GM21529 (cell line): Measurements from ENCODE around the gene NEBL.

Experiments
- ATAC-seq: cut with Tn5 transposase; IDR thresholded peaks from one replicate; pipeline ENCODE4 v1.9.1; 2021; ENCODE audit not compliant: unreplicated experiment

The NEBL gene

GRCh38 chr10:20795391-20795790, 101.7 kb downstream of the NEBL start:
- ATAC-seq = no peak

DNA sequence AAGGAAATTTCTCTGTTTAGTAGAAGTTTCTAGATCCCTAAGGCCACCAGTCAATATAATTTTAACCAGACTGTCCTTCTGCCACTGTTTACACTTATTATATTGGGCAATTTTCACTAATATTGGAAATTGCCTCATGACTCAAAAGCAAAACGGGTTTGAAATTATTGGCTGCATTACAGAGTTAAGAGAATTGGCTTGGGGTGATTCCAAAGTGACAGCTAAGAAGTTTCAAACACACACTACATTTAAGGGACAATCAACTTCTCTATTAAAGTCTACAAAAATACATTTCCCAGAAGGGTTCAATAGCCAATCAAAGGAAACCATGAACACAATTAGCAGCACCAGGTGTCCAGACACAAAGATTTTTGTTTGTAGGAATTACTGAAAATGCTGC, 111.9 kb downstream of the NEBL start:
- no peak for ATAC-seq

DNA sequence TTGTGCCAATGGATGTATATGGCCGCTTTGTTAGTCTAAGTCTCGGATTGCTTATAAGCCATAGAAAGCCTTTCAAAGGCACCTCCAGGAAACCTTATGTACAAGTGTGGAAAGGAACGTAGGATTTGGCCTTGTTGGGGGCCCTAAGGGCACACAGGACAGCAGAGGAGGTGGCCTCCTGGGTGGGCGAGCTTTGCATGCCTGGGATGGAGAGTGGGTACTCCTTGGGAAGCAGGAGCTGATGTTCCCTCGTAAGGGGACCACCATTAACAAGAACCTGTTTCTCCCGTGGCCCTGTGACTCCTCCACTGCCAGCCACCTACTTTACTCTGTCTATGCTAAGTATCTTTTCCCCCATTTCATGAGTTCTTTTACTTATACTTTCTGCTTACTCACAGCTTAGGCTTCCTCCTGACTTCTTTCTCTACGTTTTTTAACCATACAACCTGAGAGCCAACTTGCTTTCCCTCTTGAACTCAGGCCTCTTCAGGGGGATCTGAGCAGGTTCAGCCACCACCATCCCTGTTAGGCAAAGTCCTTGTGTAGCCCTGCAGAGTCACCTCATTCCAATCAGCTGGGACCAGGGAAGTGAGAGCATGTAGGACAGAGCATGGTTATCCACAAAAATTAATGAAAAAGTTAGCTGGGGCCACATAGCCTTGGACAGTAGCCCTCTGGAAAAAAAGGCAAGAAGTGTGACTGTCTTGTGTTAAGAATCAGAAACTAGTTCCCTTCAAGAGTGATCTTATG, 118.9 kb downstream of the NEBL start:
- no peak for ATAC-seq

DNA sequence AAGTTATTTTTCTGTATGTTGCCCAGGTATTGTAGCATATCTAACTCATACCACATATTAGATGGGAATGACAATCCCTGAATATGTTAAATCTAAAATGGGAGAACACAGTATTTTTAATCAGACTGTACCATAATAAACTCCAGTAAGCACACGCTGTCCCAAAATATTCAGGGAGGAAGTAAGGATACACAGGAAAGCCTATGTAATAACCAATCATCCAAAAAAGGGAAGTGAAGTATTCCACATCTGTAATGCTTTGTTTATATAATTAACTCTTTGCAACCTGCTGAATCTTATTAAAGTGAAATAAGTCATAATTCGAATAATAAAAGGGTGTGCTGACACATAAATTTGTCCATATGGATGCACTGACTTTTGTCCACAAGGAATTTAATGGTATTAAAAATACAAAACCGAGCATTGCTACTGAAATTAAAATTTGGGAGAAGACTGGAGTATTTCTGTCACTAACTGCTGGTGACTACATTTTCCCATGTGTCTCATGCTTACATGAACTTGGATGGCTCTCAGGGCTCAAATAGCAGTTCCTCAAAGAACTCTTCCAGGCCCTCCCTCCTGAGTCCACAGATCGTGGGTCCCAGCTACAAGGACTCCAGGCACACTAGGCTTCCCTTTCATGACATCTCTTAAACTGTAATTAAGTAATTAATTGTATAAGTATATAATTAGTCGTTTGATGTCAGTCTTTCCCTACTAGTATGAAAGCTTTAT, 120.6 kb downstream of the NEBL start:
- no peak for ATAC-seq

DNA sequence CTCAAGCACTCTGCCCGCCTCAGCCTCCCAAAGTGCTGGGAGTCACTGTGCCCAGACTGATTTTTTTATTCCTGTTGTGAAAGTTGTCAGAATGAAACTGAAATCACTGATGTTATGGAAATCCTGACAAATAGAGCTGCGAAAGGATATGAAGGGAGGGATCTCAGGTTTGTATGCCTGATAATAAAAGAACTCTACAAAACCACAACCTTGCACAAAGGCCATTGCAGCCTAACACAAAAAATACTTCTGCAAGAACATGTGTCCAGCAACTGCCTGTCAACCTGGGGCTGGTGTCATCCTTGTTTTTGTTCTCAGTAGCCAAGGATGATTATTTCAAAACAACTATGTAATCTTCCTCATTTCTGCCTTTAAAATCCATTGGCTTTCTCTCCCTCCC, 126.1 kb downstream of the NEBL start:
- no peak for ATAC-seq

GRCh38 chr10:20769481-20769880, 127.6 kb downstream of the NEBL start:
- no peak for ATAC-seq

DNA sequence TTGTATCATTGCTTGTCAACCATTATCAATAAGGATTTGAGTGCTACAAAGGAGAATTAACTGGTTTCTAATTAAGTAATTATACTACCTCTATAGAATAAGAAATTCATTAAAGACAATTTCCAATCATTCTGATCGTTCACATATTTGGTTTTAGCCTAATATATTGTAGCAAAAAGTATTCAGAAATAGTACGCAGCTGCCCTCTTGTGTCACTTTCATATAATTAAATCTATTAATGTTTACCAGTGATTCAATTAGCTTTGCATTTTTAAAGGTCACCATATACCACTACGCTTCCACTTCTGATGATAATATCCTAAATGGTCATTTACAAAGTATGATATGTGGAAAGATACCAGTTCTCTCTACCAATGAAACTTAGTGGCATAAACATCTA, 128.3 kb downstream of the NEBL start:
- no peak for ATAC-seq

- ATAC-seq = no peak
Observed at GRCh38 chr10:20767028-20767427, 130.1 kb downstream of the NEBL start.

- no peak for ATAC-seq
Observed at GRCh38 chr10:20765066-20765465, 132.0 kb downstream of the NEBL start.

GRCh38 chr10:20760460-20760859, 136.7 kb downstream of the NEBL start:
- ATAC-seq = no peak

DNA sequence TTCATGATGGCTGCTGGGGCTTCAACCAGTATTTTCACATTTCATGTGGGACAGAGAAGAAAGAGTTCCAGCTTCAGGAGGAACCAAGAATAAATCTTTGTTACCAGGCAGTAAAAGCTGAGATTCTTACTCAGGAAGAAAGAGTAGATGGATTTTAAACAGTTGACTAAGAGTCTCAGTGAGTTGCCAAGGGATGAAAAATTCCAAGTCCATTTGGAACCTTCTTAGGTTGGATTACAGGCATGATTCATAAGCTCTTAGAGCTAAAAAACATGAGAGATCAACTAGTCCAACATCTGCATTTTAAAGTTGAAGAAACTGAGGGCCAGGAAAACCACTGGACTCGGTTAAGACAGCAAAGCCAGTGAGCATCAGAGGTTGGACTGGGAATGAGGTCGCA, 148.6 kb downstream of the NEBL start:
- no peak for ATAC-seq

DNA sequence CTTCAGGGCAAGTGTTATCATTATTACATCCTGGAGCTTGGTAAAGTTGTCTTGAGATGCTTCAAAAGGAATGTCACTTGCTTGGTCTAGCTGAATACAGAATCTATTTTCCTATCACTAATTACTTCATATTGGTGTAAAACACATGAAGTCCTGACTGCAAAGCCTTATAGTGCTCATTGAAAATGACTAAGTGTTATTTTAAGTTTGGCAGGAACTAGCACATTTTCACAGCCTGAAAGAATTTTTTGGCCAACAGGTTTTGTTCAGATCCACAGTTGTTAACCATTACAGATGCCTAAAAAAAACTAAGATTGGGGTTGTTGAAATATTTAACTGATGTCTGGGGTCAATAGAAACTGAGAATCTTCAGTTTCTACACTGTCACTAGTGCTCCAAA, 149.3 kb downstream of the NEBL start:
- ATAC-seq = no peak

DNA sequence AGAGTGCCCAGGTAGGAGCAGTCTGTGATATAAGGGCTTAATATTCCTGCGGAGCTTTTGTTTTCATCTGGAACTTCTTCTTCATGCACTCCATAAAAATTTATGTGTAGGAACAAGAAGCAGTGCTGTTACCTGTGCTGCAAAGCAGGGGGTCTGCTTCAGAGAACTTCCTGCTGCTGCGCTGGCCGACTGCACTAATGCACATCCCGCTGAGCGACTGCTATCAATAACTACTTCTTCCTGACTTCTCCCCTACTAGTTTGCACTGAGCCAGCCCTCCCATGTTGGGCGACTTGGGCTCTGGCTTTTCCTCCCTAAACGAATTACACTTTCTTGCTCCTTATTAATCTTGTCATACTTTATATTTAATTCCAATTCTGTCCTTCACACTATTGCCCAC, 150.3 kb downstream of the NEBL start:
- ATAC-seq = no peak

DNA sequence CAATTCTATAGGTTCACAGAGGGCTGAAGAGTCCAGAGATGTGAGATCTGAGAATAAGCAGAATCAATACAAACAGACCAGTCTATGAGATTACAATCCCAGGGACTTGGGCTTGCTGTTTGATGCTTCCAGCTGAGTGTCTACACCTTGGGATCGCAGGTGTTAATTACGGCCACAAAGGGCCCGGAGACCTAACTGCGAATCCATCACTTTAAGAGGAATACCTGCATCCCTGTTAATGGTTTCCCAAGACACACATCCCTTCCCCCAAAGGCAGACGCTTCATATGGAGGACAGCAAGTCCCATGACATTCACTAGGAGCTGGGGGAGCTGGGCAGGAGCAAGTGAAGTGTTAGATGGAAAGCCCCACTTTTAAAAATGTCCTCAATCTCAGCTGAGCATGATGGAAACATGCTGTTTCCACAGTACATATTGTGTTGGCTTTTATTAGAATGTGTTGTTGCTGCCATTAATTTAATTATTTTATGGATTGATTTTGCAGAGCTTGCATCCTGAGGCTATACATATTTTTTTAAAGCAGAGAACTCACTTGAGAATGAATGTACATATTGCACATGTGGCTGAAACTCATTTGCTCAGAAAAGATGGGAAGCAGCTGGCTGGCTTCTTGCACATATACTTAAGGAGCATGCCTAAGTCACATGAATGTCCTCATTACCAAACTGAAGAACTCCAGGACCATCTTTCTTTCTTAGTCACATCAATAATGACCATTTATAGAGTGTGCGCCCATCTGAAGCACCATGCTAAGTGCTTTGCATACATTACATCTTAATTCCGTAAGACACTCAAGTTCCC, 151.3 kb downstream of the NEBL start:
- no peak for ATAC-seq

DNA sequence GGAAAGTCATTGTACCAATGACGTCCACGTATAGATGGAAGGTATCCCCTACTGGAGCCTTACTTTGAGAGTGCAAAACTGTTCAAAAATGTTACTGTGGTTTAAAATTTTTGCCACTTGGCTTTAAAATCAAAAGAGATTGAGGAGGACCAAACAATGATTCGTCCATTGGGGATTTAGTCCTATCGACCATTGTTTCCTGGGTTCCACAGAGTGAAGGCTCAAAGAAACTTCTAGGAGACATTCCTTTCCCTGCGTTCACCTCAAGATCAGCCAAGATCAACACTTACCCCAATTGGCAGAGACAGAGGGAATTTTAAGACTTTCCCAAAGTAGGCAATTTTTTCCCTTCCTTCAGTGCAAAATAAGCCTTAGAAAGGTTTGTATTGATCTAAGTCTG, 152.3 kb downstream of the NEBL start:
- ATAC-seq = no peak

GRCh38 chr10:20743942-20744341, 153.2 kb downstream of the NEBL start:
- no peak for ATAC-seq

GRCh38 chr10:20742737-20743541, 154.2 kb downstream of the NEBL start:
- ATAC-seq = no peak

DNA sequence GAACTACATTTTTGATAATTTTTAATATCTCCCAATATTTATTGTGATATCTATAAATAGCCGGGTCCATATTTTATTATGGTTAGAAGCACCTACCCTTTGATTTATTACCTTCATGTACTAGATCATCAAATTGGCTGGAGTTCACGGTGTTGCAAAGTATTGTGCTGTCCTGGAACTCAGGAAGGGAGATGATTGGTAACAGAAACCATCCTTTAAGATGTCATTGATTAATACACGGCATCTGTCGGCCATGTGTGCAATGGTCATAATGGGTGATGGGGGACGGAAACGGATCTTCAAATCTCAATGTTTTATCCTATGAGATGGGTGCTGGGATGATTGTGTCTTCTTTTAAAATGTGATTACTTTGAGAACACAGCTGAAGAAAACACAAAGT, 157.0 kb downstream of the NEBL start:
- ATAC-seq = no peak

GRCh38 chr10:20737107-20737506, 160.0 kb downstream of the NEBL start:
- ATAC-seq = no peak
